ENCODE data around the gene ABCG4. TPM values are rescaled to one million over a fixed set of nuclear protein-coding genes. Genes with fewer than 3 reads are reported as not detected.
A peak's percentile ranks its signal among the peaks of the same experiment; 100 is the strongest.

Gene ABCG4
- total RNA-seq, 2 experiments from 2014 or later: not detected

- POLR2A ChIA-PET: interaction anchor here (0.6 to 4.3 kb wide), 37 partner anchors 10 to 701 kb away, joined by 3 to 41 read pairs (median 4); partner anchors contain the start of genes C2CD2L, CENATAC, DDX6 and DPAGT1
- Mint-ChIP-seq H3K4me1 (peaks cover 34% of the 10 kb centered on the region), H3K36me3 (ENCODE audit: low read depth) (peaks cover 7% of the 10 kb centered on the region), H3K27me3 (no peaks in the 10 kb centered on the region), H3K27ac (peak within 1 kb of the TSS; percentile 79), H3K9me3 (no peaks in the 10 kb centered on the region), H3K4me3 (peak within 1 kb of the TSS; percentile 94)
- DNase-seq: peak; percentile 97
- CTCF ChIA-PET: interaction anchor here (0.5 to 6.0 kb wide), 38 partner anchors 9 to 987 kb away, joined by 3 to 74 read pairs (median 6); partner anchors contain the start of genes HINFP, HMBS, NLRX1 and VPS11
These were observed 57.0 kb downstream of the ABCG4 start, which contains the start of gene CBL for GRCh38 chr11:119205574-119206510. Gene CBL (plus strand): TSS chr11:119206339. CDS start chr11:119206418, 79 bp downstream.

GRCh38 chr11:119206511-119207414, 57.9 kb downstream of the ABCG4 start:
- peak overlapping the region; percentile 94 for H3K4me3 Mint-ChIP-seq
- peaks cover 7% of the 10 kb centered on the region for H3K36me3 Mint-ChIP-seq (ENCODE audit: low read depth)
- no peaks in the 10 kb centered on the region for H3K27me3 Mint-ChIP-seq
- ChIA-PET CTCF (interaction anchor here (0.5 to 6.0 kb wide), 36 partner anchors 9 to 988 kb away, joined by 3 to 74 read pairs (median 6); partner anchors contain the start of genes HMBS, NLRX1 and VPS11), POLR2A (interaction anchor here (0.6 to 4.3 kb wide), 35 partner anchors 20 to 702 kb away, joined by 3 to 41 read pairs (median 4); partner anchors contain the start of genes C2CD2L, CENATAC, DDX6 and DPAGT1)
- peak; percentile 61 for DNase-seq
- peaks cover 34% of the 10 kb centered on the region for H3K4me1 Mint-ChIP-seq
- H3K9me3 Mint-ChIP-seq: no peaks in the 10 kb centered on the region
- H3K27ac Mint-ChIP-seq: peak overlapping the region; percentile 79

- H3K27ac Mint-ChIP-seq: peak overlapping the region; percentile 79
- ChIA-PET CTCF (interaction anchor here (2.4 to 6.0 kb wide), 7 partner anchors 11 to 149 kb away, joined by 9 to 74 read pairs (median 29); no protein-coding TSS in a partner anchor), POLR2A (interaction anchor here (0.7 to 4.3 kb wide), 15 partner anchors 21 to 296 kb away, joined by 3 to 41 read pairs (median 6); partner anchors contain the start of genes HMBS, HYOU1, RPS25 and TRAPPC4)
These were observed 58.6 kb downstream of the ABCG4 start for GRCh38 chr11:119207415-119207960.

GRCh38 chr11:119209186-119209585, 60.3 kb downstream of the ABCG4 start:
- Mint-ChIP-seq H3K27me3 (no peaks in the 10 kb centered on the region), H3K4me1 (peaks cover 37% of the 10 kb centered on the region), H3K27ac (no peak overlapping the region), H3K36me3 (ENCODE audit: low read depth) (peaks cover 9% of the 10 kb centered on the region), H3K4me3 (no peak overlapping the region), H3K9me3 (no peaks in the 10 kb centered on the region)
- ChIA-PET CTCF (interaction anchor here (1.4 kb wide), 1 partner anchor 13 kb away, joined by 5 read pairs; no protein-coding TSS in a partner anchor), POLR2A (no interaction called here)
- no peak for DNase-seq

More at GRCh38 chr11:119207415-119207960, 58.6 kb downstream of the ABCG4 start:
- DNase-seq: no peak
- no peaks in the 10 kb centered on the region for H3K27me3 Mint-ChIP-seq
- H3K9me3 Mint-ChIP-seq: no peaks in the 10 kb centered on the region
- H3K4me1 Mint-ChIP-seq: peaks cover 34% of the 10 kb centered on the region
- peaks cover 7% of the 10 kb centered on the region for H3K36me3 Mint-ChIP-seq (ENCODE audit: low read depth)
- peak overlapping the region; percentile 94 for H3K4me3 Mint-ChIP-seq

- DNase-seq: no peak
- Mint-ChIP-seq H3K36me3 (ENCODE audit: low read depth) (peaks cover 12% of the 10 kb centered on the region), H3K4me1 (peaks cover 37% of the 10 kb centered on the region), H3K27me3 (no peaks in the 10 kb centered on the region), H3K9me3 (no peaks in the 10 kb centered on the region), H3K27ac (no peak overlapping the region), H3K4me3 (no peak overlapping the region)
- POLR2A ChIA-PET: interaction anchor here (0.7 to 1.4 kb wide), 2 partner anchors 142 to 183 kb away, joined by 3 read pairs; partner anchors contain the start of gene VPS11
- CTCF ChIA-PET: interaction anchor here (1.4 to 1.6 kb wide), 2 partner anchors 13 to 113 kb away, joined by 5 read pairs; no protein-coding TSS in a partner anchor
These were observed 61.2 kb downstream of the ABCG4 start for GRCh38 chr11:119210050-119210449.

Other genes with a start within 250 kb of the ABCG4 start
- gene BCL9L, start 223.1 kb upstream of the ABCG4 start, total RNA-seq: 10 to 100 TPM; 56.8 to 62.5 TPM
- not detected for gene UPK2, start 192.8 kb upstream of the ABCG4 start, total RNA-seq
- not detected for gene FOXR1, start 177.3 kb upstream of the ABCG4 start, total RNA-seq
- gene CENATAC, start 150.9 kb upstream of the ABCG4 start, total RNA-seq: 10 to 100 TPM; 34.6 to 35.0 TPM
- gene RPS25, start 130.7 kb upstream of the ABCG4 start, total RNA-seq: 1,000 to 10,000 TPM; 1,257 to 1,287 TPM
- gene TRAPPC4, start 130.3 kb upstream of the ABCG4 start, total RNA-seq: 10 to 100 TPM; 67.0 to 71.1 TPM
- gene SLC37A4, start 118.2 kb upstream of the ABCG4 start, total RNA-seq: 10 to 100 TPM; 31.6 to 33.9 TPM
- gene HYOU1, start 91.8 kb upstream of the ABCG4 start, total RNA-seq: 100 to 1,000 TPM; 123 to 125 TPM
- gene VPS11, start 81.2 kb upstream of the ABCG4 start, total RNA-seq: 10 to 100 TPM; 30.6 to 36.1 TPM
- gene HMBS, start 64.2 kb upstream of the ABCG4 start, total RNA-seq: 10 to 100 TPM; 17.3 to 18.8 TPM
- 10 to 100 TPM; 57.3 to 58.4 TPM for gene DPAGT1, start 47.2 kb upstream of the ABCG4 start, total RNA-seq
- 10 to 100 TPM; 28.5 to 29.2 TPM for gene C2CD2L, start 41.7 kb upstream of the ABCG4 start, total RNA-seq
- 10 to 100 TPM; 36.6 to 36.7 TPM for gene HINFP, start 27.5 kb upstream of the ABCG4 start, total RNA-seq
- gene NLRX1, start 19.7 kb downstream of the ABCG4 start, total RNA-seq: 10 to 100 TPM; 19.2 to 21.9 TPM
- under 1 TPM; 0.33 to 0.35 TPM for gene NHERF4, start 36.4 kb downstream of the ABCG4 start, total RNA-seq
- gene CBL, start 57.3 kb downstream of the ABCG4 start, total RNA-seq: 10 to 100 TPM; 45.0 to 47.0 TPM
- 1 to 10 TPM; 6.5 to 6.6 TPM for gene MCAM, start 168.1 kb downstream of the ABCG4 start, total RNA-seq
- gene RNF26, start 185.5 kb downstream of the ABCG4 start, total RNA-seq: 10 to 100 TPM; 33.5 to 35.1 TPM
- gene C1QTNF5, start 191.8 kb downstream of the ABCG4 start, total RNA-seq: not detected
- gene MFRP, start 197.7 kb downstream of the ABCG4 start, total RNA-seq: not detected
- under 1 TPM; 0.48 to 0.53 TPM for gene USP2, start 232.6 kb downstream of the ABCG4 start, total RNA-seq